HPDE6-E6E7 (cell line): ENCODE results near the gene NDUFS6.

Experiments
- DNase-seq: peaks from one replicate; pipeline ENCODE4 v3.0.0; 2011; ENCODE audit warnings: missing footprints; ENCODE audit errors: extremely low spot score

Gene NDUFS6

DNA sequence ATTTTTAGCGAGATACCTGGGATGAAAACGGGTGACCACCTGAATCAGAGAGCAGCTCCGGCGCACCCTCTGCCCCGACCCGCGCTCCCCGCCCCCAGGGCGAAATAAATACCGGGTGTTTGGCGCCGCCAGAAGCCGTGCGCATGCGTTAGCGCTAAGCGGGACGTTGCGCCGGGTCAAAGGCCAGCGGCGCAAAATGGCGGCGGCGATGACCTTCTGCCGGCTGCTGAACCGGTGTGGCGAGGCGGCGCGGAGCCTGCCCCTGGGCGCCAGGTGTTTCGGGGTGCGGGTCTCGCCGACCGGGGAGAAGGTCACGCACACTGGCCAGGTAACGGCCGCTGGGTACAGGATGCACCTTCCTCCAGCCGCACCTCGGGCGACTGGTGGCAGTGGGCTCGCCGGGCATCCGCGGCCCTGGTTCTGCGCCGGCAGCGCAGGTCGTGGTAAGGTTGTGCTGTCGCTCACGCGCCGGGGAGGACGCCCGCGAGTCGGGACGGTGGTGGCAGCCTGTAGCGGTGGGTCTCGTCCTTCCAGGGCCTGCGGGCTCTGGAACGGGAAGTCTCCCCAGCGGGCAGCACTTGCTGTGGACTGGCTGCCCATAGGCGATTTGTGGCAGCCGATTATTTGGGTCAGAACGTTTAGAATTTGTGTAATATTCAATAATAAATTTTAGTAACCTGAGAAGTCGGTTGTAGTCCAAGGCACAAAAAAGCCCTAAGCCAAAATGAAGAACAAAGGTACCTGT, at the start of gene NDUFS6:
TSS of gene NDUFS6 (plus strand) at position 186 of the 745 bp plus-strand sequence. CDS start at position 197, 11 bp downstream.
- no peak for DNase-seq

DNA sequence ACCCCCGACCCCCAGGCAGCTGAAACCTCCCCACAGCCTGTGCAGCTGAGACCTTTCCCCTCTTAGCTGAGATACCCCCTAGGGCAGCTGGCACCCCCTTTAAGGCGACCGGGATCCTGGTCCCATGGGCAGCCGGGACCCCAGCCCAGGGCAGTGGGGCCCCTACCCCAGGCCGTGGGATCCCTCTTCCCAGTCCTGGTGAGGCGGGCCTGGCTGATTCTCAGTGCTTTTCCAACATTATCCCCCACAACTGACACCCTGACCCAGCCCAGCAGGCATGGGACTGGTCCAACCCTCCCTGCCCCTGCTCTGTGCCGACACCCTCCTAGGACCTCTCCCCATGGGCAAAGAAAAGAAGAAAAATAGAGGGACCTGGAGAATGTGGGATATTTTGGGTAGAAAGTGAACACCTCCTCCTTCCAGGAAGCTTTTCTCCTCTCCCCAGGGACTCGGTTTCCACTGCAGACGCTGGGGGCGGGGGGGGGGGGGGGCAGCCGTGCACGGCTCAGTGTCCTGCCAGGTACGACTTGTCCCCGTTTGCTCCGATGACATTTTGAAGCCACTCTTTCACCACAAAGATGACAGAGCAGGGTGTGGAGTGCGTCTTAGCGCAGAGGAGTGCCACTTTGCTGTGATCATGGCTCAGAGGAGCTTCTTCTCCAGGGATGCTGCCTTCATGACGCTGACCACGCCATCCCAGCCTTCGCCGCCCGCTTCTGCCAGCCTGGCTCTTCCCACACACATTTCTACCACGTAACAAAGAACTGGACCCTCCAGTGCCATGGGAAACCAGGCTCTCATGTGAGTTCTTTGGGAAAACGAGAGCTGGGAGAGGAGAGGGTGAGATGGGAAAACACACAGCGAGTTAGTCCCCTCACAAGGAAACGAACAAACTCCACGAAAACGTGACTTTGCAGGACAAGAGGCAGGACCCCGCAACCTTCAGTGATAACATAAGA, 49.1 kb upstream of the NDUFS6 start:
- no peak for DNase-seq

GRCh38 chr5:1752881-1753280, 48.3 kb upstream of the NDUFS6 start:
- no peak for DNase-seq

- DNase-seq, result no peak
Measured at GRCh38 chr5:1753490-1753889, 47.7 kb upstream of the NDUFS6 start.

GRCh38 chr5:1754531-1755220, 46.5 kb upstream of the NDUFS6 start:
- no peak for DNase-seq

GRCh38 chr5:1755321-1755949, 45.8 kb upstream of the NDUFS6 start:
- DNase-seq, result no peak

GRCh38 chr5:1756481-1756880, 44.7 kb upstream of the NDUFS6 start:
- no peak for DNase-seq

GRCh38 chr5:1757511-1757910, 43.7 kb upstream of the NDUFS6 start:
- no peak for DNase-seq

DNA sequence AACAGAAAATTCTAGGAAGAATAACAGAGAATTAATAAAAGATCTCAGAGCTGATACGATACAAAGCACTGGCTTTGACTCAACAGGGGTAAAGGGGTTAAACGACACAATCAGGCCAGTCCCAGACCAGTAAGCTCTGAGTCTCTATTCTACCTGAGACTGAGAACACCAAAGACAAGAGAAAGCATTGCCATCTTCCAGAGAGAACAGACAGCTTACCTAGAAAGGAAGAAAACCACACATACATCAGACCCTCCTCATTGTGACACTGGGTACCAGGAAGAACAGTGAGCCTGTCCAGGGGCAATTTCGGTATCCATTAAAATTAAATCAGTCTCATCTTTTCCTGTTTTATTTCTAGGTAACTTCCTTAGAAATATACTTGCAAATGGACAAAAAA, 42.6 kb upstream of the NDUFS6 start:
- DNase-seq, result no peak

DNA sequence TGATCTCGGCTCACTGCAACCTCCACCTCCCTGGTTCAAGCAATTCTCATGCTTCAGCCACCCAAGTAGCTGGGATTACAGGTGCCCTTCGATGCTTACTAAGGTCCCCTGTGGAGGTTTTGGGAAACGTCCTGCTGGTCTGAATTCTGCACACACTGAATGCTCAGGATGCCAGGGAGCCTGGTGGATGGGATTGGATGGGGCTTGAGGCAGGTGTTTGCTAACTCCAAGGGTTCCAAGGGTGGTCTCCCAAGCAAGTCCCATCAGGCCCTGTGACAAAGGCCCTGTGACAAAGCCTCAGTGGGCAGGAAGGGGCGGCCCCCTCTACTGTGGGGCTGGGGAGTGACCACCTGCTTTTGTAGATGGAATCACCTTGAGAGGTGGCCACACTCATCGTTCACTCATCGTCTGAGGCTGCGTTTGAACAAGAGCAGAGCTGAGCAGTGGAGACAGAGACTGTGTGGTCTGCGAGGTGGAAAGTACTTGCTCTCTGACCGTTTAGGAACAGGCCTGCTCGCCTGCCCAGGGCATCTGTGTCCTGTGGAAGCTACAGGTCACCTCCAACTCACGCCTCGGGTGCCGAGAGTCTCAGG, 41.7 kb upstream of the NDUFS6 start:
- DNase-seq, result no peak

DNA sequence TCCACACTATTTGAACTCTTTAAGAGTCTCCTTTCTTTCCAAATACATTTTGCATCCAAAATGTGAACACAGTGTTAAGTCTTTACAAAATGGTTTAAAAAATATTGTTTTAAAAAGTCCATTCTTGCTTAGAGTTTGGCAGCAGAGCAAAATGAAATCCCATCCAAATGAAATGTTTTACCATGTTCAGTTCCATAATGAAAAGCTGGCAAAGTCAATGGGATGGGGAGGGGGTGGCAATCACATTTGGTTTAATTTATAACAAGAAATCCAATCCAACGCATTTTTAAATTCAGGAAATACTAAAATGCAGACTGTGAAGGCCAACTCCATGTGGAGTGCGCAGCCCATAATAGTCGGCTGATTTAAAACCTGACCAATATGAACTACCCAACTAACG, 41.0 kb upstream of the NDUFS6 start:
- no peak for DNase-seq

DNA sequence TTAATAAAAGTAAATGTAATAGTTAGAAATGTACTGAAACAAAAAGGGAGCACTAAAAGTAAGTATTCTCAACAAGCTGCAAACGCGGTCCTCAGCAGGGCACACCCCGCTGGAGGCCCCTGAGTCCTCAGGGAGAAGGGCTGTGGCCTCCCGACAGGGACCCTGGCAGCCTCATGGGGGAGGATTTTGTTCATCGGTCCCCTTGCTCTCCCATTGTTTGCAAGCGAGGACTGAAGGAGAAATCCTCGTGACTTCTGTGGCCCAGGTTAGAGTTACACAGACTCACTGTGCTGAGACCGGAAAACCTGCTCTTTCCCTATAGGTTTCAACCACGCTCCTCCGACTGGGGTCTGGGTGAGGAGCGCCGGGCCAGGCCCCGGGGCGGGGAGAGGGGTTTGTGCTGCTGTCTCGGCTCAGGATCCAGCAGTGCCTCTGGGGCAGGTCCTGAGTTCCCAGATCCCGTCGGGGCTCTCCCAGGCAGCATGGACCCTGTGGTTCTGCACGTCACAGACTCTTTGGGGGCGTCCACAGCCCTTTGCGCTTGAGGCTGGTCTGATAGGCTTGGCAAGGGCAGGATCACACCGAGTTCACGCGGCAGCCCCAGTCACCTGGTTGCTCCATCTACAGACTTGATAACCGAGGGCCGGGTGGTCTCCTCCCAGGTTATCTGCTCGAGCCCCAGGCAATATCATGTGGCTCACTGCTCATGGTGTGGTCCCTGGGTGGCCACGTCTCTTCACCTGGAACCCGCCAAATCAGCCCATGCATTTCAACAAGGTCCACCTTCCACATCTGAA, 40.4 kb upstream of the NDUFS6 start:
- DNase-seq, result no peak

- no peak for DNase-seq
Measured at GRCh38 chr5:1761453-1761755, 39.8 kb upstream of the NDUFS6 start.

GRCh38 chr5:1762121-1762882, 38.9 kb upstream of the NDUFS6 start:
- DNase-seq, result no peak

- no peak for DNase-seq
Measured at GRCh38 chr5:1762883-1763547, 38.2 kb upstream of the NDUFS6 start.

DNA sequence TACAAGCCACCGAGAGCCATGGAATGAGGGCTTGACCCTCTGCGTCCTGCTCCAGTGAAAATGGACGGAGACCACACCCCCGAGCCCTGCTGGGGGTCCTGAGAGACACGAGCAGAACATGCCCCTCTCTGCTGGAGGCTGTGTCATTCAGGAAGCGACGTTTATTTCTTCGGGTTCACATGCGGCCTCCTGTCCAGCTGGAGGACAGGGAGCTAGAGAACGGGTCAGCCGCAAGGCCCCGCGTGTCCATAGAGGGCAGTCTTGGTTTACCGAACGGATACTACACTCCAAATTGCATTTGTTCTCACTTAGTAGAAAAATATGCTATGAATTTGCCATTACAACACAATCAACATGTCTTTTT, 37.7 kb upstream of the NDUFS6 start:
- peak; percentile 54 for DNase-seq

- no peak for DNase-seq
Measured at GRCh38 chr5:1763960-1764605, 37.1 kb upstream of the NDUFS6 start.

DNA sequence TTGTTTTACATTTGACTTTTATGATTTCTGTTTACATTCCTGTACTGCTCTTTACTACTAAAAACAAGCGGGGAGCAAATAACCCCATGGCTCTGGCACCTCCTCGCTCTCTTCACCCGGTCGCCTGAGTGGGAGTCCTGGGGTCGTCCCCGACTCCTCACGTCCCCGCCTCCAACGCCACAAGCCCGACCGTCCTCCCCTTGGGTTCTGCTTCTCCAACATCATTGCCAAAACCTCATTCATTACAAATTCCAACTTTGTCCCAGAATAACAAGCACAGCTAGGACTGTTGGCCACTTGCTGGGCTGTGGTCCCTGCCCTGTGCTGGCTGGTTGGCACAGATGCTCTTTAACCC, 36.6 kb upstream of the NDUFS6 start:
- no peak for DNase-seq
